ENCODE measurements around the gene SPN. TPM values are rescaled to one million over a fixed set of nuclear protein-coding genes. Genes with fewer than 3 reads are reported as not detected.

Gene SPN
- total and polyA plus RNA-seq, 2 donors (not counting 3 experiments of a cell fraction or from before 2014, with no cell fraction given): not detected

GRCh38 chr16:29658705-29659104 lies 4.3 kb upstream of the SPN start:
- intact Hi-C loops (cut with micrococcal nuclease): no loop called here
- Histone ChIP-seq H3K27me3 (ENCODE audit: control insufficient read depth in 2 of 2, insufficient read depth in 2 of 2, low read length in 2 of 2) (no peaks in the 10 kb centered on the region), H3K27ac (ENCODE audit: insufficient read depth, low read depth, low read length) (no peak overlapping the region), H2AFZ (ENCODE audit: low read depth, low read length) (no peak overlapping the region), H3K4me1 (ENCODE audit: control insufficient read depth, extremely low read depth, insufficient read depth, low read length) (no peaks in the 10 kb centered on the region), H3K9me1 (replicated peaks; ENCODE audit: control insufficient read depth, extremely low read depth, insufficient read depth, low read length) (no peaks in the 10 kb centered on the region), H3K4me2 (ENCODE audit: insufficient read depth, low read length) (no peak overlapping the region), H4K20me1 (replicated peaks; ENCODE audit: control insufficient read depth, extremely low read depth, insufficient read depth, low read length) (no peaks in the 10 kb centered on the region), H3K9me3 (replicated peaks; ENCODE audit: control insufficient read depth, insufficient read depth, low read length) (no peaks in the 10 kb centered on the region), H3K79me2 (ENCODE audit: control insufficient read depth, insufficient read depth, low read length) (no peaks in the 10 kb centered on the region), H3K9ac (replicated peaks; ENCODE audit: extremely low read depth, insufficient read depth, low read length) (no peak overlapping the region), H3K4me3 (replicated peaks in 1 of 3; ENCODE audit: insufficient read depth in 1 of 3, low read depth in 1 of 3, low read length in 3 of 3) (no peak overlapping the region), H3K36me3 (ENCODE audit: control insufficient read depth in 2 of 2, extremely low read depth in 1 of 2, insufficient read depth in 2 of 2, low read length in 2 of 2) (no peaks in the 10 kb centered on the region)
- TF ChIP-seq CTCF (IDR thresholded peaks at IDR 0.05; ENCODE audit: extremely low read depth in 1 of 2, insufficient read depth in 1 of 2, low read depth in 1 of 2, low read length in 2 of 2): no peak
- TF ChIP-seq POLR2AphosphoS5 (IDR thresholded peaks at IDR 0.05; ENCODE audit: insufficient read depth, low read depth, low read length): no peak
- no peak for TF ChIP-seq EZH2 (IDR thresholded peaks at IDR 0.05; ENCODE audit: borderline replicate concordance, low read depth, low read length, severe bottlenecking)
- no peak for TF ChIP-seq MYC (IDR thresholded peaks at IDR 0.05; ENCODE audit: low read depth, low read length)
- TF ChIP-seq, protein P1, sequence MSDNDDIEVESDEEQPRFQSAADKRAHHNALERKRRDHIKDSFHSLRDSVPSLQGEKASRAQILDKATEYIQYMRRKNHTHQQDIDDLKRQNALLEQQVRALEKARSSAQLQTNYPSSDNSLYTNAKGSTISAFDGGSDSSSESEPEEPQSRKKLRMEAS (IDR thresholded peaks at IDR 0.05; ENCODE audit: insufficient read depth, insufficient read length): no peak
- POLR2A ChIA-PET: no interaction called here
- no TSS peak for BruUV-seq (replicated peaks)
- no peak for FAIRE-seq
- CTCF ChIA-PET: no interaction called here
- dilution Hi-C loops (cut with MboI; ENCODE audit: extremely low pct_ligation_motif_present, low sequenced_read_pairs): no loop called here
- DNase-seq (ENCODE audit: low read depth, low spot score): no peak
